ENCODE results near the gene ATP8A2. TPM values are rescaled to one million over a fixed set of nuclear protein-coding genes. Genes with fewer than 3 reads are reported as not detected.
"Not testable (repeated sequence)": the region's sequence is repeated elsewhere in the genome, so short reads cannot be mapped to it uniquely, and the experiment has no call there.

The ATP8A2 gene
- total RNA-seq, 4 donors from 2014 or later: 0.18 to 11.6 (median 1.8) TPM

DNA sequence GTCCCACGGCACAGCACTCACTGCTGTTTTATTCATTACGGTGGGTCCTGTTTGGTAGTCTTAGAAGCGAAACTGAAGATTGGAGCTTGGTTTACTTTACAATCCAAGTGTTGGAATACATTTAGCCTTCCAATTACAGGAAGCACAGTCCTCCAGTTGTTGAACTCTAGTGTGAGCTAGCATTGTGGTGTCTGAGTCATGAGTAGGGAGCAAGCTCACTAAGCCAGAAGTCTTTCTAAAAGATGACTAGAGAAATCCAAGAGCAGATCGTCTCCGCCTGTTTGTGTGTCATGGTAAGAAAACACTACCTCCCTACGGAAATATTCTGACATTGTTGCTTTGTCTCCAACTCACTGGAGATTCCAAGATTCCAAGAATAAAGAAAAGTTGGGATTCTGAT, 690.2 kb downstream of the ATP8A2 start:
- DNase-seq: no peak
- Histone ChIP-seq H3K27me3 (no peaks in the 10 kb centered on the region), H3K4me1 (no peaks in the 10 kb centered on the region), H3K9me3 (no peaks in the 10 kb centered on the region), H3K4me3 (no peak overlapping the region), H3K36me3 (no peaks in the 10 kb centered on the region), H3K27ac (no peak overlapping the region)
- TF ChIP-seq, protein P1, sequence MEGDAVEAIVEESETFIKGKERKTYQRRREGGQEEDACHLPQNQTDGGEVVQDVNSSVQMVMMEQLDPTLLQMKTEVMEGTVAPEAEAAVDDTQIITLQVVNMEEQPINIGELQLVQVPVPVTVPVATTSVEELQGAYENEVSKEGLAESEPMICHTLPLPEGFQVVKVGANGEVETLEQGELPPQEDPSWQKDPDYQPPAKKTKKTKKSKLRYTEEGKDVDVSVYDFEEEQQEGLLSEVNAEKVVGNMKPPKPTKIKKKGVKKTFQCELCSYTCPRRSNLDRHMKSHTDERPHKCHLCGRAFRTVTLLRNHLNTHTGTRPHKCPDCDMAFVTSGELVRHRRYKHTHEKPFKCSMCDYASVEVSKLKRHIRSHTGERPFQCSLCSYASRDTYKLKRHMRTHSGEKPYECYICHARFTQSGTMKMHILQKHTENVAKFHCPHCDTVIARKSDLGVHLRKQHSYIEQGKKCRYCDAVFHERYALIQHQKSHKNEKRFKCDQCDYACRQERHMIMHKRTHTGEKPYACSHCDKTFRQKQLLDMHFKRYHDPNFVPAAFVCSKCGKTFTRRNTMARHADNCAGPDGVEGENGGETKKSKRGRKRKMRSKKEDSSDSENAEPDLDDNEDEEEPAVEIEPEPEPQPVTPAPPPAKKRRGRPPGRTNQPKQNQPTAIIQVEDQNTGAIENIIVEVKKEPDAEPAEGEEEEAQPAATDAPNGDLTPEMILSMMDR (IDR thresholded peaks at IDR 0.05): no peak
- TF ChIP-seq POLR2A (IDR thresholded peaks at IDR 0.05): no peak

DNA sequence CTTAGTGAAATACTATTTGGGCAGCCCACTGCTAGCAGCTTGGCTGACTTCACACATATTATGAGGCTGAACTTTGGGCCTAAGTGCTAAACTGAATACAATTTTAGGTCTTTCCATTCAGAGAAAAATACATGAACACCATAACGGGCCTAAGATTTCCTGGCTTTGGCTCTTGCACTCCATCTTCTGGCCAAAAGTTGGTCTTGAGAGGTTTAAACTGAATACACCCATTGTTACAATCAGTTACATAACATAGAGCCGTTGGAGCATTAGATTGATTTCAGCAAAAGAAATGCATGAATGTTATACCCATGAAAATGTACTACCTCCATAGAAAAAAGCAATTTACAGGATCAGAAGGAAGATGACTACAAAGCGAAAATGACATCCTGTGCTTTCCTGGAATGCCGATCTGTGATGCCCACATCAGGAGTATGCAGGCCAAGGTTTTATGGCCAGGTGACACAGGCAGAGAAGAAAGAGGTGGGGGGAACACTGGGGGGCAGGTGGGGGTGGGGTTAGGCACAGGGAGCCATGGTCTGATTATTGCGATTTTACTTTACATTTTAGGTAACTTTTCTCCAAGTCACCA, 691.2 kb downstream of the ATP8A2 start:
- TF ChIP-seq, protein P1 (IDR thresholded peaks at IDR 0.05): peak in 5 of 6 experiments; percentile 9 to 59 (median 45)
- TF ChIP-seq POLR2A (IDR thresholded peaks at IDR 0.05): no peak
- Histone ChIP-seq H3K36me3 (no peaks in the 10 kb centered on the region), H3K4me3 (no peak overlapping the region), H3K27ac (no peak overlapping the region), H3K9me3 (no peaks in the 10 kb centered on the region), H3K27me3 (no peaks in the 10 kb centered on the region), H3K4me1 (no peaks in the 10 kb centered on the region)
- DNase-seq: no peak

DNA sequence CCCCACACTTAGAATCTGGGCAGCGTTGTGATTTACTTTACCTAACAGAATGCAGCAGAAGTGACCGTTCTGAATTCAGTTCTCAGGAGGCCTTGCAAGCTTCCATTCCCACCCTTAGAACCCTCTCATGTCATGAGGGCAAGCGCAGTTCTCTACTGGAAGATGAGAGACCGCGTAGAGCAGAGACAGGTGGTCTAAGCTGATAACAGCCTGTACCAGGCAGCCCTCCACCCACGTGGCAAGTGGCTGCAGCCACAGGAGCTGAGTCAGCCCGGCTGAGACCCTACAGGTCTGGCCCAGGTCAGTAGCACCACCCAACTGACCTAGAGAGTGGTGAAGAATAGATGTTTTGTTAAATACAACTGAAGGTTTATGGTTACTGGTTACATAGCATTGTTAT, 694.7 kb downstream of the ATP8A2 start:
- not testable (repeated sequence) for H3K36me3 ChIP-seq, H3K27me3 ChIP-seq, H3K4me1 ChIP-seq, DNase-seq, H3K27ac ChIP-seq, H3K9me3 ChIP-seq, H3K4me3 ChIP-seq

DNA sequence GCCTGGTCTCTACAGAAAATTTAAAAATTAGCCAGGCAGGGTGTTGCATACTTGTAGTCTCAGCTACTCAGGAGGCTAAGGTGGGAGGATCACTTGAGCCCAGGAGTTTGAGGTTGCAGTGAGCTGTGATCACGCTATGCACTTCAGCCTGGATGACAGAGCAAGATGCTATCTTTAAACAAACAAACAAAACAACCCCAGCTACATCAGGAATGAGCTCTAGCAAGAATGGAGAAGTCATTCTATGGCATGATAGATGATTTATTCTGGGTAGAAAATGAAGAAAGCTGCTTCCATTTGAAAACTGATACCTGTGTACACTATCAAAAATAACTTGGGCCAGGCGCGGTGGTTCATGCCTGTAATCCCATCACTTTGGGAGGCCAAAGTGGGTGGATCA, 695.8 kb downstream of the ATP8A2 start:
- no peak for DNase-seq
- Histone ChIP-seq H3K36me3 (no peaks in the 10 kb centered on the region), H3K27ac (no peak overlapping the region), H3K9me3 (no peaks in the 10 kb centered on the region), H3K27me3 (no peaks in the 10 kb centered on the region), H3K4me1 (no peaks in the 10 kb centered on the region), H3K4me3 (no peak overlapping the region)
- no peak for TF ChIP-seq POLR2A (IDR thresholded peaks at IDR 0.05)
- TF ChIP-seq, protein P1 (IDR thresholded peaks at IDR 0.05): no peak

DNA sequence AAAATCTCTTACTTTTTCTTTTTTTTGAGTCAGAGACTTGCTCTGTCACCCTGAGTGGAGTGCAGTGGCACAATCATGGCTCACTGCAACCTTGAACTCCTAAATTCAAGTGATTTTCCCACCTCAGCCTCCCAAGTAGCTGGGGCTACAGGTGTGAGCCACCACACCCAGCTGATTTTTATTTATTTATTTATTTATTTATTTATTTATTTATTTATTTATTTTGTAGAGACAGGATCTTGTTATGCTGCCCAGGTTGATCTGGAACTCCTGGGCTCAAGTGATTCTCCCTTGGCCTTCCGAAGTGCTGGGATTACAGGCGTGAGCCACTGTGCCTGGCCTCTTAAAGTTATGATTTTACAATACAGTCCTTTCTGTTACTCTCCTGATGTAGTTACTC, 696.6 kb downstream of the ATP8A2 start:
- not testable (repeated sequence) for H3K36me3 ChIP-seq, H3K4me3 ChIP-seq, H3K9me3 ChIP-seq, H3K27ac ChIP-seq, DNase-seq, H3K27me3 ChIP-seq, H3K4me1 ChIP-seq

DNA sequence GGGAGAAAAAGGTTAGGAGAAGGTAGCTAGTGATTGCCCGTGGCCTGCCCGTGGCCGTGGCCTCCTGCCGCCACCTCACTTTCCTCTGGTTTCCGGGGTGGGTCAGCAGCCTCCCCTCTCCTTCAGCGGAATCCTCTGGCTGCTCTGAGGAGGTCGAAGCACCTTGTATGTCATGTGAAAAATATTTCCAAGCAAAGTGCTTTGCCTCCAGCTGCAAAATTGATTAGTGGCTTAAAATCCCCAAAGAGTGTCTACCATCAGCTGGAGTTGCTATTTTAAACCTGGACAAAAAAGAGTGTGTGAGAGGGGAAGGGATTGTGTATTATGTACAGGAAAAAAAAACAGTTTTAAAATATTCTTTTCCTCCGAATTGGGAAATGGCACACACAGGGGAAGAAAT, 697.9 kb downstream of the ATP8A2 start:
- H3K9me3 ChIP-seq, H3K36me3 ChIP-seq, H3K4me3 ChIP-seq, DNase-seq, H3K27ac ChIP-seq, H3K4me1 ChIP-seq, H3K27me3 ChIP-seq: not testable (repeated sequence)

DNA sequence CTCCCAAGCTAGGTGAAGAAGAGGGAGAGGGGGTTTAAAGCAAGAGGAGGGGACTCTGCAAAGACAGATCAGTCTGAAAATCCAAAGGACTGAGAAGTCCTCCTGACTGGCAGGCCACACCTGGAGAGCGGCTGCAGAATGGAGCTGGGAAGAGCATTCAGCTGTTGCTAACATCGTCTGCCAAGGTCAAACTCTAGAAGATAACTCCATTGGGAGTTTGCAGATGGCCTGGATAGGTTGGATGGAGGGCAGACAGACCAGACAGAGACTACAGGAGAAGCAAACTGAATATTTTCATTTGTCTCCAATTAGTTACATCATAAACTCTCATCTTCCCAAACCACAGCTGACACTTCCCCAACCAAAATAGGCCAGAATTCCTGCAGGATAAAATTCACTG, 699.9 kb downstream of the ATP8A2 start:
- H3K9me3 ChIP-seq: no peaks in the 10 kb centered on the region
- TF ChIP-seq, protein P1 (IDR thresholded peaks at IDR 0.05): no peak
- no peak for TF ChIP-seq POLR2A (IDR thresholded peaks at IDR 0.05)
- no peak overlapping the region for H3K27ac ChIP-seq
- no peaks in the 10 kb centered on the region for H3K36me3 ChIP-seq
- no peaks in the 10 kb centered on the region for H3K27me3 ChIP-seq
- no peaks in the 10 kb centered on the region for H3K4me1 ChIP-seq
- H3K4me3 ChIP-seq: no peak overlapping the region
- DNase-seq: no peak
